Coronary artery (tissue), 2 donors: ENCODE data around the gene FAM20A.

Experiments
- DNase-seq: peaks from one replicate; pipeline ENCODE4 v3.0.0-alpha.2; 2017; ENCODE audit warnings: low spot score
- H3K27ac ChIP-seq, 2 donors: fragments of 200-600 bp; sonication (generic); one replicate each; pipeline ENCODE4 v1.5.1; 2016 to 2019
- H3K4me3 ChIP-seq: fragments of 200-600 bp; sonication (generic); 2 replicates; pipeline ENCODE4 v1.5.1; 2016; ENCODE audit warnings: mild to moderate bottlenecking, moderate library complexity
- TF ChIP-seq, protein P1 (sequence below): fragments of 200-600 bp; sonication (generic); IDR thresholded peaks from one replicate; pipeline ENCODE4 v1.5.1; 2019; ENCODE audit warnings: antibody characterized with exemption

The FAM20A gene

DNA sequence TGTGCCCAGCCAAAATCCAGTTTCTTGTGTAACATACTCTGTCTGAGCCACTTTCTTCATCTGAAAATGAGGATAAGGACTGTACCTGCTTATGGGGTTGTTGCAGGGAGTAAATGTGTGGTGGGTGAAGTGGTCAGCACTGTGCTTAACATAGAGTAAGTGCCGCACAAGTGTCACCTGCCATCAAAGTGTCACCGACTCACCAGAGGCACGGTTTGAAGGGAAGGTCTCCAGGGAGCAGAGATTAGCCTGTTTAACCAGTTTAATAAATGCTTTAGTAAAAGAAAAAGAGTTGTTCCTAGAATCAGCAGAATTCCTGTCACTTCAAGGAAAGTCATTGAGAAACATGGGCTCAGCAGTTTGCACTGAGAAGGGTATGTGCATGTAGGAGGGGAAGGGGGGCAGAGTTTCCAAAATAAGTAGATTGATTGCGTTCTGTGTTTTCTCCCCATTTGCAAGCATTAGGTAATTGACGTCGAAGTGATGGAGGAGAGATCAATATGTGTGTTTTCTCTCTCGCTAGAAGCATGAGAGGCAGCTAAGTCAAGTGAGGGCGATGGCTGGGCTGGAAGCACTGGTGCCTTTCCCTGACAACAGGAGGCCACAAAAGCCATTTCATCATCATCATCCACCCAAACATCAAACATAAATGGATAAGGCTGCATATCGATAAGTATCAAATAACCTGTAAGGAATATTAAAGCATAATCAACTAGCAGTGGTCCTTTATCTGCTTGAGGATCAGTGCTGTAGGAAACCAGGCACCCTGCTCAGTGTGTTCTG is 19.1 kb downstream of the FAM20A start:
- DNase-seq, result no peak
- TF ChIP-seq, protein P1, sequence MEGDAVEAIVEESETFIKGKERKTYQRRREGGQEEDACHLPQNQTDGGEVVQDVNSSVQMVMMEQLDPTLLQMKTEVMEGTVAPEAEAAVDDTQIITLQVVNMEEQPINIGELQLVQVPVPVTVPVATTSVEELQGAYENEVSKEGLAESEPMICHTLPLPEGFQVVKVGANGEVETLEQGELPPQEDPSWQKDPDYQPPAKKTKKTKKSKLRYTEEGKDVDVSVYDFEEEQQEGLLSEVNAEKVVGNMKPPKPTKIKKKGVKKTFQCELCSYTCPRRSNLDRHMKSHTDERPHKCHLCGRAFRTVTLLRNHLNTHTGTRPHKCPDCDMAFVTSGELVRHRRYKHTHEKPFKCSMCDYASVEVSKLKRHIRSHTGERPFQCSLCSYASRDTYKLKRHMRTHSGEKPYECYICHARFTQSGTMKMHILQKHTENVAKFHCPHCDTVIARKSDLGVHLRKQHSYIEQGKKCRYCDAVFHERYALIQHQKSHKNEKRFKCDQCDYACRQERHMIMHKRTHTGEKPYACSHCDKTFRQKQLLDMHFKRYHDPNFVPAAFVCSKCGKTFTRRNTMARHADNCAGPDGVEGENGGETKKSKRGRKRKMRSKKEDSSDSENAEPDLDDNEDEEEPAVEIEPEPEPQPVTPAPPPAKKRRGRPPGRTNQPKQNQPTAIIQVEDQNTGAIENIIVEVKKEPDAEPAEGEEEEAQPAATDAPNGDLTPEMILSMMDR, result no peak
- H3K27ac ChIP-seq, result no peak overlapping the region

DNA sequence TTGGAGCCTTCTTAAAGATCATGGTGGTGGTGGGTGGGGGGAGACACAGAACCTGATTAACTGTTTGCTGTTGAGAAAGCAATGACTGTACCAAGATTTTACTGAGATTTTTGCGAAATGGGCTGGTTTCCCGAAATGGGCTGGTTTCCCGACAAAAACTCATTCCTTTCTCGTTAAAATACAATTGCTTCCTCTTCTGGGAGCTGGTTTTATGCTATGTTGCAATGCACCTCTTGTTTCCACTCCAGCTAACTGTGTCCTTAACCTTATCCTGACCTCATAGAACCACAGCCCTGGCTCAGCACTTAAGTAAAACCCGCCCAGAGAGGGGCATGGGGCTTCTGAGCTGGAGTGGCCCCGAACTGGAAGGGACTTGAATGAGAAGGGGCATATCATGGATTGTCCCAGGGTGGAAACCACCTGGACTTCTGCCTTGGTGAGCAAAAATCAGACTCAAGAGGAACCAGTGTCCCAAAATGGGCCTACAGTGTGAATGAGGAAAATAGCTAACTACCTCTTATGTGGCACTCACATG is 20.9 kb downstream of the FAM20A start:
- Histone ChIP-seq H3K4me3 (peak overlapping the region; percentile 20), H3K27ac (peak overlapping the region in 1 of 2 donors; percentile 73)
- TF ChIP-seq, protein P1, result no peak
- peak; percentile 76 for DNase-seq

More for the DNA sequence above, 19.1 kb downstream of the FAM20A start:
- no peak overlapping the region for H3K4me3 ChIP-seq

DNA sequence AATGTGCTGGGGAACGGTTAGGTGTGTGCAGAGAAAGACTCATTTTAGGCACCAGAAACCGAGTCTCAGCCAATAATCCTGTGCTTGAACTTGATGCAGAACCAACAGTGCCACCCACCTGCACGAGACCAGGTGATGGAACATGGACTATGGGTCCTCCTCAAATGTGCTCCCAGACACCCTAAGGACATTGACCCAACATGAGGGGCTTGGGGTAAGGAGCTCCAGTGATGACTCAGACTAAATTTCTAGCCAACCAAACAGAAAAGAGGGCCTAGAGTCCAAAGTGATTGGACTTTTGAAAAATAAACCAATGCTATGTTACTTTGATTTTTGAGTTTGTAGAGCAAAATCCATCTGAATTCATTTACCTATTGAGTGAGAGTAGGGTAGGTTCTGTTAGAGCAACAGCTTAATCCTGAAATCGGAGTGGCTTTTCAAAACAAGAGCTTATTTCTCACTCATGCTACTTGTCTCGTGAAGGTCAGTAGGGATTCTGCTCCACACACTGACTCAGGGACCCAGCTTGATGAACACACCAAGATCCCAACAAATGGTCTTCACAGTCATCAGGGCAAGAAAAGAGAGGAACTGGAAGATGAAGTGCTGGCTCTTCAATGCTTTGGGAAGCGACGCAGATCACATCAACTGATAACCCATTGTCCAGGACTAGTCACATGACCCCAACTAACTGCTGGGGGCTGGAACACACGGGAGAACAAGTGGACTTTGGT is 21.8 kb downstream of the FAM20A start:
- DNase-seq, result no peak
- H3K4me3 ChIP-seq, result no peak overlapping the region
- H3K27ac ChIP-seq, result peak overlapping the region in 1 of 2 donors; percentile 73
- TF ChIP-seq, protein P1, result no peak

DNA sequence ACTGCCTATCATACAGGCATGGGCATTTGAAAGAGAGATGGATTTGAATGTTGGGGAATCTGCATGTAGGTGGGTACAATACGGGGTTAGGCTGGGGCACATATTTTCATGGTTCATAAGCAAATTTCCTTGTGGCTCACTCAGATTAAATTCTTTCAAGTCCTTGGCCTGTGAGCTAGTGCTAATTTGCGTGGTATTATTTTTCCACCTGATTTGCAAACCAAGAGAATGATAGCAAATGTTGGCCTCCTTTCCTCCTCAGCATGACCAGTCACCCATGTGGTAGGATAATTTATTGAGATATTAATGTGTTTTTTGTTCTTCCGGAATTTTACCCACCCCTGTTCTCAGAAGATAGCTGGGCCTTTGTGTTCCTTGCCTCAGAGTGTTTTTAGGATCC is 22.9 kb downstream of the FAM20A start:
- TF ChIP-seq, protein P1, result no peak
- DNase-seq, result no peak
- H3K27ac ChIP-seq, result no peak overlapping the region
- no peak overlapping the region for H3K4me3 ChIP-seq

DNA sequence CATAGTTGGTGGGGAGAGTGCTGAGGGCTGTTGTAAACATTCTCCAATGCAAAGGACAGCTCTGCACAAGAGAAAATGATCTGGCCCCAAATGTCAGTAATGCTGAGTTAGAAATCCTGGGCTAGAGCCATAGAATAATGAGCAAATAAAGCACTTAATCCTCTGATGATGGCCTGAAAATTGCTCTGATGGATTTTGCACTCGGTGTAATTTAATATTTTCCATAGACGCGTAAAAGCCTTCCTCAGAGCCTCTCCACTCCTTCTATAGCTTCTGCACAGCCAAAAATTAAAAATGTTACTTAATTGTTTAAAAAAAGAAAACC is 23.7 kb downstream of the FAM20A start:
- TF ChIP-seq, protein P1, result no peak
- no peak overlapping the region for H3K4me3 ChIP-seq
- no peak overlapping the region for H3K27ac ChIP-seq
- no peak for DNase-seq

DNA sequence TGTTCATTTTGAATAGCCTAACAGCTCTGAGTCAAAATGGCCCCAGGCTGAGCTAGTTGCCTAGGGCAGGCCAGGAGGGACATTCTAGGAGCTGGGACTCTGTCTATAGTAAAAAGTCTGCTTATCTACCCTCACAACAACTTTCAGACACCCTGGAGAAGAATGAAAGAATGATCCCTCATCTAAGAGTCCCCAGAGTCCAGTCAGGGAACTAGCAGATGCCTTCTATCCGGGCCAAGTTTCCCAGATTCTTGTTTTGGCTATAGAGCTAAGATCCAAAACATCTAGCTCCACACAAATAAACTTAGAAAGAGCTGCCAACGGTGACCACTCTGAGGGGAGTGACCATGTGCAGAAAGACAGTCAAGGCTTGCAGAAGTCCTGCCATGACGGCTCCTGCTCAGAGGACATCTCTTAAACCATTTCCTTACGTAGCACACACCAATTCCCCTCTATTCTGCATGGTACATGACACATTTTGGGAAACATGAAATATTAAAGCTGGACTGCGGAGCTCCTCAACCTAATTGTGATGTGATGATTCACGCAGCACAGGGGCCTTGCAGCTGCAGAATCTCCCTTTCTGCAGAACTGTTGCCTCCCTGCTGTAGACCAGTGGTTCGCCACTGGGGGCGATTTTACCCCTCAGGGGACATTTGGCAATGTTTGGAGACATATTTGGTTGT is 24.2 kb downstream of the FAM20A start:
- H3K4me3 ChIP-seq, result no peak overlapping the region
- peak overlapping the region in 1 of 2 donors; percentile 51 for H3K27ac ChIP-seq
- DNase-seq, result no peak
- TF ChIP-seq, protein P1, result no peak
